ENCODE data around the gene E4F1.
"Not testable (repeated sequence)": the region's sequence is repeated elsewhere in the genome, so short reads cannot be mapped to it uniquely, and the experiment has no call there.

Gene E4F1

DNA sequence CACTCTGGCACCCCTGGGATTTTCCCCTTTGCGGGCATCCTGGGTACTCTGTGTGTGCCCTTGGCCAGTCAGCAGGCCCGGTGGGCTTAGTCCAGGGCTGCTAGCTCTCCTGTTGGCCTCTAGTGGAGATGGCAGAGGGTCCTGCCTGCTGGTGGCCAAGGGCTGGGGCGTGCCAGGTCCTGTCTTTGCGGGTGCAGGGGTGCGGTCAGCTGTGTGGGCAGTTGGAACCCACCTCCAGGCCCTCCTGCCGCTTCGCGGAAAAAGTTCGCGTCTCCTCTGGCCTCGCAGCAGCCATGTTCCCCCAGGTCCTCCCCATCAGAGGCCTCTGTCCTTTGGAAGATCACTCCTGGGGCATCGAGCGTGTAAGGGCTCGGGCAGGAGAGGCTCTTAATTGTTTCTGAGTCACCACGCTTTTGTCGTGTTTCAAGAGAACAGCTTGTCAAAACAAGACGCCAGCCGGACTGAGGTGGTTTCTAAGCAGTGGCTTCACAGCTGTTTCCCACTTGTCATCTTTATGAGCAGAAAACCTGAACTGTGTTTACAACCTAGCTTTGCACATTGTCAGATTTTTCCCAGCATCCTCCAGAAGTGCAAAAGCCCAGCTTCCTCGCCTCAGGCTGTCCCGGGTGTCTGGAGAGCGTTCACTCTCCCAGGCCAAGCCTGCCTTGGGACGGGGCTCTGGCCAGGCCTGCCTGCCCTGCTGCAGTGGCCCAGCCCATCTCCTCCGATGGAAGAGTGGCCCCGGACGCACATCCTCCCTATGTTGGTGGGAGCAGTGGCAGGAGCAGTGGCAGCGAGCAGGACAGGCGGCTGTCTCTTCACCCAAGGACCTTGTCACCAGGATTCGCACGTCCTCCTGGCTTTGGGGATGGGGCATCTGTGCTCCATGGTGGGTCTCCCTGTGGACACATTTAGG lies 7.9 kb downstream of the E4F1 start:
- peak; percentile 45 for DNase-seq (ENCODE audit: low read depth)

DNA sequence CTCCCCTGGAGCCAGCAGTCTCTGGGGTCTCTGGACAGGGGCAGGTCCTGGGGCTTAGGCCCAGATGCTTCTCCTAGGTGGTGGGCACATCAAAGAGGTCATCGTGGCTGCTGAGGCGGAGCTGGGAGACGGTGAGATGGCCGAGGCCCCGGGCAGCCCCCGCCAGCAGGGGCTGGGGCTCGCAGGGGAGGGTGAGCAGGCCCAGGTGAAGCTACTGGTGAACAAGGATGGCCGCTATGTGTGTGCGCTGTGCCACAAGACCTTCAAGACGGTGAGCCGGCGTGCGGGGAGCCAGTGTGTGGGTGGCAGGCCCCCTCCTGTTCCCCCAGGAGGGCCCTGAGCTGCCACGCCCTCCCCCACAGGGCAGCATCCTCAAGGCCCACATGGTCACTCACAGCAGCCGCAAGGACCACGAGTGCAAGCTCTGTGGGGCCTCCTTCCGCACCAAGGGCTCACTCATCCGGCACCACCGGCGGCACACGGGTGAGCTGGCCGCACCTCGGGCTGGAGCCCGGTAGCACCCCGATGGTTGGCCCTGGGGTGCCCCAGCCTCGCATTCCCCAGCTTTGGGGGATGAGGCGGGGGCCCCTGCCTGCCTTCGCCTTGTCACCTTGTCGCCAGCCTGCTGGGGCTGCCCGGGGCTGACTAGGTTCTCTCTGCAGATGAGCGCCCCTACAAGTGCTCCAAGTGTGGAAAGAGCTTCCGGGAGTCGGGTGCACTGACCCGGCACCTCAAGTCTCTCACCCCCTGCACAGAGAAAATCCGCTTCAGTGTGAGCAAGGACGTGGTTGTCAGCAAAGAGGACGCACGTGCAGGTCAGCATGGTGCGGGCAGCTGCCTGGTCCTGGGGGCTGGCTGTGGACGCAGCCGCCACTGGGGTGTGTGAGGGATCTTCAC lies 9.0 kb downstream of the E4F1 start:
- DNase-seq (ENCODE audit: low read depth): no peak

DNA sequence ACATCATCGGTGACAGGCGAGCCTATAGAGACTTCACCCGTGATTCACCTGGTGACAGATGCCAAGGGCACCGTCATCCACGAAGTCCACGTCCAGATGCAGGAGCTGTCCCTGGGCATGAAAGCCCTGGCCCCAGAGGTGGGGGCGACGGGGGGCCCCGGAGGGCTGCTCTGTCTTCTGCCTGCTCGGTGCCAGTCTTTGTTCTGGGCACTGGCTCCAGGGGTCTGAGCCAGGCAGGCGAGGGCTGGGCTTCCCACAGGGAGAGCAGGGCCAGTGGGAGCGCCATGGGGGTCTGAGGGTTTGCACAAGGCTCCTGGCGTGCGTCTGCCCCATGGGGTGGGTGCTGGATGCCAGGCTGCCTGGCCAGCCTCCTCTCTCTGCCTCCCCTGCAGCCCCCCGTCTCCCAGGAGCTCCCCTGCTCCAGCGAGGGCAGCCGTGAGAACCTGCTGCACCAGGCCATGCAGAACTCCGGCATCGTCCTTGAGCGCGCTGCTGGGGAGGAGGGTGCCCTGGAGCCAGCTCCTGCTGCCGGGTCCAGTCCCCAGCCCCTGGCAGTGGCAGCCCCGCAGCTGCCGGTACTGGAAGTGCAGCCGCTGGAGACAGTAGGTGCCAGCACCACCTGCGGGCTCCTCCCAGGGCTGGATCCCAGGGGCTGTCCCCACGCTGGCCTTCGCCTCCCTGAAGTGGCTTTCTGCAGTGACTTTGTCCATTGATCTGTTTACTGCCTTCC lies 9.8 kb downstream of the E4F1 start:
- no peak for DNase-seq (ENCODE audit: low read depth)

DNA sequence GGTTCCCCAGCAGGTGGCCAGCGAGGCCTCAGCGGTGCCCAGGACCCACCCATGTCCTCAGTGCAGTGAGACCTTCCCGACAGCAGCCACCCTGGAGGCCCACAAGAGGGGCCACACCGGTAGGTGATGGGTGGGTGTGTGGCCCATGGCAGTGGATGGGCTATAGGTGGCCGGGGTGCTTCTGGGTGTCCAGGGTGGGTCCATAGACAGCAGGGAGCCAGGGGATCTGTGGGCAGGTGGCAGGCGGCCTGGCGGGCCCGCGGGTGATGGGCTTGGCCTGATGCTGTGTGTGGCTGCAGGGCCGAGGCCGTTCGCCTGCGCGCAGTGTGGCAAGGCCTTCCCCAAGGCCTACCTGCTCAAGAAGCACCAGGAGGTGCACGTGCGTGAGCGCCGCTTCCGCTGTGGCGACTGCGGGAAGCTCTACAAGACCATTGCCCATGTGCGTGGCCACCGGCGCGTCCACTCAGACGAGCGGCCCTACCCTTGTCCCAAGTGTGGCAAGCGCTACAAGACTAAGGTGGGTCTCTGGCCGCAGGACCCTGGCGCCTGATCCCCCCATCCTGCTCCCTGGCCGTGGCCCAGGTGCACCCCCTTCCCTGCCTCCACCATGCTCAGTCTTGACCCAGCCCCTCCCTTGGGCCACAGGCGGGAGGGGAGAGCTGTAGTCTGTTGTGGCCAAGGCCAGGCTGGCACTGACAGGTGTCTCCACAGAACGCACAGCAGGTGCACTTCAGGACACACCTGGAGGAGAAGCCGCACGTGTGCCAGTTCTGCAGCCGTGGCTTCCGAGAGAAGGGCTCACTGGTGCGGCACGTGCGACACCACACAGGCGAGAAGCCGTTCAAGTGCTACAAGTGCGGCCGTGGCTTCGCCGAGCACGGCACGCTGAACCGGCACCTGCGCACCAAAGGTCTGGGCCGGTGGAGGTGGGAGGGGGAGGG lies 10.8 kb downstream of the E4F1 start:
- DNase-seq (ENCODE audit: low read depth): no peak

DNA sequence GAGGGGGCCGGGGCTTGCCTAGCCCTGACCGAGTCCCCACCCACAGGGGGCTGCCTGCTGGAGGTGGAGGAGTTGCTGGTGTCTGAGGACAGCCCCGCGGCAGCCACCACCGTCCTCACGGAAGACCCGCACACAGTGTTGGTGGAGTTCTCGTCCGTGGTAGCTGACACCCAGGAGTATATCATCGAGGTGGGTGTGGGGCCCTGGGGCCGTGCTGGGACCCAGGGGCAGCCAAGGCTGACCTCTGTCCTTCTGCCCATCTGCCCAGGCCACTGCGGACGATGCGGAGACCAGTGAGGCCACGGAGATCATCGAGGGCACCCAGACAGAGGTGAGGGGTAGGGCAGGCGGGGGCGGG lies 11.4 kb downstream of the E4F1 start:
- no peak for DNase-seq (ENCODE audit: low read depth)

DNA sequence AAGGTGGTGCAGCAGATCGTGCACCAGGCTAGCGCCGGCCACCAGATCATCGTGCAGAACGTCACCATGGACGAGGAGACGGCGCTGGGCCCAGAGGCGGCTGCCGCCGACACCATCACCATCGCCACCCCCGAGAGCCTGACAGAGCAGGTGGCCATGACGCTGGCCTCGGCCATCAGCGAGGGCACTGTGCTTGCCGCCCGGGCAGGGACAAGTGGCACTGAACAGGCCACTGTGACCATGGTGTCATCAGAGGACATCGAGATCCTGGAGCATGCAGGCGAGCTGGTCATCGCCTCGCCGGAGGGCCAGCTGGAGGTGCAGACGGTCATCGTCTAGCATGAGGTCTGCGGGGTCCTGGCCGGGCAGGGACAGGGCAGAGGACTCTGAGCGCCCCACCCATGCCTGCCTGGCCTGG lies 11.9 kb downstream of the E4F1 start:
- no peak for DNase-seq (ENCODE audit: low read depth)

DNA sequence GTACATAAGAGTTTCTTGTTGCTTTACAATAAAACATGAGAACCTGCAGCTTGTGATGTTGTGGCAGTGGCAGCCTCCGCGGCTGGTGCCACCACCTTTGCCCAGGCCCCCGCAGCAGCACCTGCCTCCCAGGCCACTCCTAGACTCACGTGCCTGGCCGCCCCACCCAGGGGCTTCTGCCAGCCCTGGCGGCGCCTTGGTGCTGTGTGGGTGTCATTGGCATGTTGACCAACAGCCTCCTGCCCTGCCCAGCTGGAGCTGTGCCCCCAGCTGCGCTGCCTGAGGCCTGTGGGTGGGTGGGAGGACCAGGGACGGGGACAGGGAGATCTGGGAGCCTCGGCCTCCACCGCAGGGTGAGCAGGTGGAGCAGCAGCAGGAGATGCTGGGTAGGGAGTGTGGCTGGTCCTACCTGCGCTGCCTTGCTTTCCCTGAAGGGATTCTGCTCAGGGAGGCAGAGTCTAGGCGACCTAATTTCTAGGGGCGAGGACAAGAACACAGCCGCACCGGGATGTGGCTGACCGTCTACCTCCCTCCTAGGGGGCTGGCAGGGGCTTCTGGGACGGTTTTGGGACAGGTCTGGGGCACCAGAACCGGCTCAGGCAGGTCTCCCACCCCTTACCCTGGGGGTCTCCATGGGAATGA lies 12.4 kb downstream of the E4F1 start:
- DNase-seq (ENCODE audit: low read depth): no peak

DNA sequence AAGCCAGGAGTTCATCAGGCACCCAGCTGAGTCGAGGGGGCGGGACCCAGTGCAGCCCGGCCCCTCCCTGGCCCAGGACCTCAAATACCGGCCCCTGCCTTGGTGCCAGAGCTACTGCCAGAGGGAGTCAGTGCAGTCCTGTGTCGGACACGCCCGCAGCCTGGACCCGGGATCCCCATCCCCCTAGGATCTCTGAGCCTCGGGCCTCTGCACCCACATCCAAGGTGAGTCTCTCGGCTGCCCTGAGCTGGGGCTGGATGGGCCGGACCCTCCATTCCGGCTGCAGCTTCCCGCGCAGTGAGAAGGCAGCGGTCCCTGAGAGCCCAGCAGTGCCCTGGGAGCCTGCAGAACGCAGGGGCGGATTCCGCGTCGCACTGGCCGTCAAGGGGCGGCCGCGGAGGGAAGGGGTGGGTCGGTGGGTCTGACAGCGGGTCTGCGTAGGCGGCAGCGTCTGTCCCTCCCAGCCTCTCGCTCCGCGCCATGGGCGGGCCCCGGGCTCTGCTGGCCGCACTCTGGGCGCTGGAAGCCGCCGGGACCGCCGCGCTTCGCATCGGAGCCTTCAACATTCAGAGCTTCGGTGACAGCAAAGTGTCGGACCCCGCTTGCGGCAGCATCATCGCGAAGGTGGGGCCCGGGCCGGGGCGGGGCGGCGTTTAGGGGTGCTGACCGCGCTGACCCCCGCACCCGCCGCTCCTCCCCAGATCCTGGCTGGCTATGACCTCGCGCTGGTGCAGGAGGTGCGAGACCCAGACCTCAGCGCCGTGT lies 13.1 kb downstream of the E4F1 start, which contains the start of gene DNASE1L2:
Gene DNASE1L2 (plus strand): TSS at position 108 of the 765 bp plus-strand sequence. CDS start 373 bp downstream, at position 481.
- DNase-seq (ENCODE audit: low read depth): peak; percentile 50

DNA sequence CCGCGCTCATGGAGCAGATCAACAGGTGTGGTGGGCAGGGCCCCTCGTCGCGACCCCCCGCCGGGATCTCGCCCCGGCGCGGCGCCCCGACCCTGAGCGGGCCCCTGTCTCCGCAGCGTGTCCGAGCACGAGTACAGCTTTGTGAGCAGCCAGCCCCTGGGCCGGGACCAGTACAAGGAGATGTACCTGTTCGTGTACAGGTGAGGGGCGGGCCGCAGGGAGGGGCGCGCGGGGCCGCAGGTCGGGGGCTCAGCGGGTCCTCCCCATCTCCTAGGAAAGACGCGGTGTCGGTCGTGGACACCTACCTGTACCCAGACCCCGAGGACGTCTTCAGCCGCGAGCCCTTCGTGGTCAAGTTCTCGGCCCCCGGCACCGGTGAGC lies 13.7 kb downstream of the E4F1 start:
- no peak for DNase-seq (ENCODE audit: low read depth)

DNA sequence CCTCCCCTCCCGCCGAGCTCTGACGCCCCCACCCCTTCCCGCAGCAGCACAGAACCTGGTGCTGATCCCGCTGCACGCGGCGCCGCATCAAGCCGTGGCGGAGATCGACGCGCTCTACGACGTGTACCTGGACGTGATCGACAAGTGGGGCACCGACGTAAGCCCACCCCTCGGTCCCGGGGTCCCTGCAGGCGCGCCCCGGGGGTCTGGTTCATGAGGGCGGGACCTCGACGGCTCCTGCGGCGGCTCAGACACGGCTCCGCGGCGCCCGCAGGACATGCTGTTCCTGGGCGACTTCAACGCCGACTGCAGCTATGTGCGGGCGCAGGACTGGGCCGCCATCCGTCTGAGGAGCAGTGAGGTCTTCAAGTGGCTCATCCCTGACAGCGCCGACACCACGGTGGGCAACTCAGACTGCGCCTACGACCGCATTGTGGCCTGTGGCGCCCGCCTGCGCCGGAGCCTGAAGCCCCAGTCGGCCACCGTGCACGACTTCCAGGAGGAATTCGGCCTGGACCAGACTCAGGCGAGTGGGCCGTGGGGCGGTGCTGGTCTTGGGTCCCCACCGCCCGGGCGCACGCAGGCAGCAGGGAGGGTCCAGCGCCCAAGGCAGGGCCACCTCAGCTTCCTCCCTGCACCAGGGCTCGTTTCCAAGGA lies 14.2 kb downstream of the E4F1 start:
- no peak for DNase-seq (ENCODE audit: low read depth)

DNA sequence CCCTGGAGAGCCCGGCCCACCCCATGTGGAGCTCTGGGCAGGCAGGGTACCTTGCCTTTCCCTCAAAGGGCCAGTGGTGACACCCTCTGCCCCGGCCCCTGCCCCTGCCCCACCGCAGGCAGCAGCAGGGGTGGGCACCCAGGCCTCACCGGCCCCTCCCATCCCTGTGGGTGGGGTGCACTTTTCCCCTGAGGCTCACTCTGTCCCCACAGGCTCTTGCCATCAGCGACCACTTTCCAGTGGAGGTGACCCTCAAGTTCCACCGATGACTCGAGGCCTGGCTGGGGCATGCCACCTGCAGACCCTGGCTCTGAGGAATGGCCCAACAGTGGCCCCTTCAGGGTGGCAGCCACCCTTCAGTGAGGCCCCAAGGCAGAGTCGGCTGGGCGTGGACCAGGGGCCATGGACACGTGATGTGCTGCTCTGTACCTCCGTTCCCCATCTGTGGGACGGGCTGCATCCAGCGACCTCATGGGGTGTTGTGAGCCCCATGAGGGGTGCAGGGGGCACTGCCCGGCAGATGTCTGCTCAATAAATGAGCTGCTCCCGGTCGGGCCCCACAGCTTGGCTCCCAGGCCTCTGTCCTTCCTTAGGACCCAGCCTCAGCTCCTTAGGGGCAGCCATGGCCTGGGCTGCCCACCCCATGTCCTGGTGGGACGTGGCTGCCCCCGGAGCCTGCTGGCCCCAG lies 14.9 kb downstream of the E4F1 start:
- DNase-seq (ENCODE audit: low read depth): no peak

DNA sequence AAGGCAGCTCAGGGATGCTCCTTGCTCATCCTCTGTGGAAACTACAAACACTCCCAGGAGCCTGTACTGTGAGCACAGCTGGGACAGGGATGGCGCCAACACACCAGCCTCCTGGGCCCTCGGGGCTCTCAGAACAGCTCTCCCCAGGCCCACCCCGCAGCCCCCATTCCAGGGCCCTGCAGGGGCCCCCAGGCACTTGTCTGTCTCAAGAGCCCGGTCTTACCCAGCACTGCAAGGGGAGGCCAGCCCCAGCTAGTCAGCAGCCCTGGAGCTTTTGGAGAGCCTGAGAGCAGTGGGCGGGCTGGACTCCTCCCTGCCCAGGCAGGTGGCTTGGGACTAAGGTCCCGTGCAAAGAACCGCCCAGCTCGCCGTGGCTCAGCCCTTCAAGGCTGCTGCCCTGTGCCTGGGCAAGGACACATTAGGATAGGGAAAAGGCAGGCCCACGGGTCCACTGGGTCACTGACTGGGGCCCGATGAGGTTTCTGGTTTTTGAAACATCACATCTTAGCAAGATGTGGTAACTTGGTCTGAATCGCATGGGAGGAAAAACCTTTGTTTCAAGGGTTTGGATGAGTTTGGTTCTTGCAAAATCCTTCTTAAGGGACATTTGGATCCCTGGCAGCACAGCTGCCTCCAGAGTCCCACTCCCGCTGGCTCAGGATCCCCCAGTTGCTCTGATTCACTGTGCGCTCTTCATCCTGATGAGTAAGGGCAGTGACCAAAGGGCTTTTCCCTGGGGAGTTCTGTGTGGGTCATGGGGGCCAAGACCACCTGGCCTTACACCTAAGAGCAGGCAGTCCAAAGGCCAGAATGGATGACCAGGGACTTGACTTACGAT lies 15.7 kb downstream of the E4F1 start:
- no peak for DNase-seq (ENCODE audit: low read depth)

DNA sequence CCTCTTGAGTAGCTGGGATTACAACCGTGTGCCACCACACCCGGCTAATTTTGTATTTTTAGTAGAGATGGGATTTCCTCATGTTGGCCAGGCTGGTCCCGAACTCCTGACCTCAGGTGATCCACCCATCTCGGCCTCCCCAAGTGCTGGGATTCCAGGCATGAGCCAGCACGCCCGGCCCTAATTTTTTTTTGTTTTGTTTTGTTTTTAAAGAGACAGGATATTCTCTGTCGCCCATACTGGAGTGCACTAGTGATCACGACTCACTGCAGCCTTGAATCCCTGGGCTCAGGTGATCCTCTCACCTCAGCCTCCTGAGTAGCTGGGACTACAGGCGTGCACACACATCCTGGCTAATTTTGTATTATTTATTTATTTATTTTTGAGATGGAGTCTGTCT lies 16.9 kb downstream of the E4F1 start:
- not testable (repeated sequence) for DNase-seq (ENCODE audit: low read depth)

DNA sequence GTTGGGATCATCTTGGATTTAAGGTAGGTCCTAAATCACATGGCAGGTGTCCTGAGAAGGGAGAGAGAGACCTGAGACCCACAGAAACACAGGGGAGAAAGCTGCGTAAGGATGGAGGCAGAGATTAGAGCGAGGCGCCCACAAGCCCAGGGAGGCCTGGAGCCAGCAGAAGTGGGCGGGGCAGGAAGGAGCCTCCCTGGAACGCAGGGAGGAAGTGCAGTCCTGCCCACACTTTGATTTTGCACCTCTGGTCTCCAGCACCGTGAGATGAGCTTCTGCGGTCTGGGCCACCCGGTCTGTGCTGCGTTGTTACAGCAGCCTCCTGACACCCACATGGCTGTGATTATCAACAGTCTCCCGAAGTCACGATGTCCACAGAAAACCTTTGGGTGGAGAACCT lies 19.2 kb downstream of the E4F1 start:
- no peak for DNase-seq (ENCODE audit: low read depth)

DNA sequence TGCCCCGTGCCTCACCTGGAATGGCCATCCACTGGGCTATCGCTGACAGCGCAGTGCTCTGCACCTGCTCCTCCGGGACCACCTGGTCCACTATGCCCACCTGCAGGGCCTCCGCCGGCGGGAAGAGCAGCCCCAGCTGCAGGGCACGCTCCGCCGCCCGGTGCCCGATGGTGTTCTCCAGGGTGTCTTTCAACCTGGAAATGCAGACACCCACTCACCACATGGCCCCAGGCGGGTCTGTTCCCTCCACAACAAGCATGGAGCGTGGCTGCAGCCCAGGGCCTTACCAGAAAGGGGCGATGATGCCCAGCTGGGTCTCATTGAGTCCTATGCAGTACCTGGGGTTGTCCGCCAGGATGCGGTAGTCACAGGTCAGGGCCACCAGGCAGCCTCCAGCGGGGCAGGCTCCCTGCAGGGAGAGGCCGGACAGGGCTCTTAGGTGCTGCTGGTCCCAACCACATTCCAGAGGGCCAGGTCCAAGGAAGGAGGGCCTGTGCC lies 19.7 kb downstream of the E4F1 start:
- DNase-seq (ENCODE audit: low read depth): no peak

DNA sequence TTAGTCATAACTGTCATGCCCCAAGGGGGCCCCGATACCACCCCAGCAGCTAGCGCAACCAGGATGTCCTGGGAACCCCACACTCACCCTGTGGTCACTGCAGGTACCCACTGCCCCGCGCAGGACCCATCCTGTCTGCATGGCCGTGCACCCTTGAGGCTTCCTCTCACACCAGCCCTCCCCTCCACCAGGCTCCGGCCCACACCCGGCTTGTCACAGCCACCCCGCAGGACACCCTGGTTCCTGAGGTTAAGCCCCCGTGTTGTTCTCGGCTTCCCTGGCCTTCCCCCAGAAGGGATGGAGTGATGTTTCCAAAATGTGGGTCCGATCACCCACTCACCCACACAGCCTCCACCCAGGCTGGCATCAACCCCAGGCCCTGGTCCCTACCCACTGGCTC lies 20.4 kb downstream of the E4F1 start:
- no peak for DNase-seq (ENCODE audit: low read depth)

DNA sequence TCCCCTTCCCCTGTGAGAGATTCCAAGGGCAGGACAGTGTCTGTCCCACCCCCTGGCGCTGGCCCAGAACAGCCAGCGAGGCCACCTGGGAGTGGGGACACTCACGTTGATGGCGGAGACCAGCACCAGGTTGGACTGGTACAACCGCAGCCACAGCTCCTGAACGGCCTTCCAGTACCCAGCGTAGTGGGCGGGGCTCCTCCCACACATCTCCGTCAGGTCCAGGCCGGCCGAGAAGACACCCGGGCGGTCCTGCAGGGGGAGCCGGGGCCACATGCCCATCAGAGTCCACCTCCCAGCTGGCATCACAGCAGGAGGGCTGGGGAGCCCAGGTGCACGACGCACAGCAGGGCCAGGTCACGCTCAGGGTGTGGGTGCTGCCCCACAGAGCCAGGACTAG lies 20.9 kb downstream of the E4F1 start:
- DNase-seq (ENCODE audit: low read depth): no peak
